Measurements from ENCODE around the gene PAPOLA.

DNA sequence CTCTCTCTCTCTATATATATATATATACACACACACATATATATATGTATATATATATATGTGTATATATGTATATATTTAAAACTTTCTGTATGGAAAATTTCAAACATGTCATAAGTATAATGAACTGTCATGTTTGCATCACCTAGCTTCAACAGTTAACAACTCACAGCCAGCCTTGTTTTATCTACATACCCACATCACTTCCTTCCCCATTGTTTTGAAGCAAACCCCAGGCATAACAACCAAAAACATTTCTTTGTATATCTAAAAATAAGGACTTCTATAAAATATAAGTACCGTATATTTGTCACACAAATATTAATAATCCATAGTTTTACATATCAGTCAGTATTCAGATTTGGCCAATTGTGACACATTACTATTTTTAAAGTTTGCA lies 57.4 kb downstream of the PAPOLA start:
- TF ChIP-seq EZH2 (IDR thresholded peaks at IDR 0.05; ENCODE audit: borderline replicate concordance, insufficient read depth, low read depth, low read length, poor library complexity, severe bottlenecking) = no peak
- TF ChIP-seq, protein P1, sequence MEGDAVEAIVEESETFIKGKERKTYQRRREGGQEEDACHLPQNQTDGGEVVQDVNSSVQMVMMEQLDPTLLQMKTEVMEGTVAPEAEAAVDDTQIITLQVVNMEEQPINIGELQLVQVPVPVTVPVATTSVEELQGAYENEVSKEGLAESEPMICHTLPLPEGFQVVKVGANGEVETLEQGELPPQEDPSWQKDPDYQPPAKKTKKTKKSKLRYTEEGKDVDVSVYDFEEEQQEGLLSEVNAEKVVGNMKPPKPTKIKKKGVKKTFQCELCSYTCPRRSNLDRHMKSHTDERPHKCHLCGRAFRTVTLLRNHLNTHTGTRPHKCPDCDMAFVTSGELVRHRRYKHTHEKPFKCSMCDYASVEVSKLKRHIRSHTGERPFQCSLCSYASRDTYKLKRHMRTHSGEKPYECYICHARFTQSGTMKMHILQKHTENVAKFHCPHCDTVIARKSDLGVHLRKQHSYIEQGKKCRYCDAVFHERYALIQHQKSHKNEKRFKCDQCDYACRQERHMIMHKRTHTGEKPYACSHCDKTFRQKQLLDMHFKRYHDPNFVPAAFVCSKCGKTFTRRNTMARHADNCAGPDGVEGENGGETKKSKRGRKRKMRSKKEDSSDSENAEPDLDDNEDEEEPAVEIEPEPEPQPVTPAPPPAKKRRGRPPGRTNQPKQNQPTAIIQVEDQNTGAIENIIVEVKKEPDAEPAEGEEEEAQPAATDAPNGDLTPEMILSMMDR (IDR thresholded peaks at IDR 0.05) = no peak
